ENCODE results near the gene CYP4A22. TPM values are rescaled to one million over a fixed set of nuclear protein-coding genes. Genes with fewer than 3 reads are reported as not detected.

Gene CYP4A22
- total RNA-seq, 2 experiments from 2014 or later, result not detected

GRCh38 chr1:47164552-47164951 lies 27.3 kb downstream of the CYP4A22 start:
- Mint-ChIP-seq H3K27me3 (ENCODE audit: low read depth) (peaks cover 30% of the 10 kb centered on the region), H3K9me3 (no peaks in the 10 kb centered on the region), H3K27ac (no peak overlapping the region), H3K36me3 (ENCODE audit: low read depth) (no peaks in the 10 kb centered on the region), H3K4me3 (no peak overlapping the region), H3K4me1 (ENCODE audit: low read depth) (no peaks in the 10 kb centered on the region)
- CTCF ChIA-PET, result interaction anchor here (1.4 to 1.5 kb wide), 2 partner anchors 10 to 14 kb away, joined by 3 read pairs; no protein-coding TSS in a partner anchor
- intact Hi-C loops (cut with micrococcal nuclease), result no loop called here
- DNase-seq, result no peak

GRCh38 chr1:47172782-47173181 lies 35.5 kb downstream of the CYP4A22 start:
- Mint-ChIP-seq H3K27me3 (ENCODE audit: low read depth) (peaks cover 28% of the 10 kb centered on the region), H3K9me3 (no peaks in the 10 kb centered on the region), H3K36me3 (ENCODE audit: low read depth) (peaks cover 1% of the 10 kb centered on the region), H3K27ac (no peak overlapping the region), H3K4me1 (ENCODE audit: low read depth) (peaks cover 2% of the 10 kb centered on the region), H3K4me3 (no peak overlapping the region)
- intact Hi-C loops (cut with micrococcal nuclease), result no loop called here
- DNase-seq, result no peak
- CTCF ChIA-PET, result interaction anchor here (0.6 kb wide), 1 partner anchor 269 kb away, joined by 3 read pairs; no protein-coding TSS in a partner anchor

GRCh38 chr1:47174656-47175020 lies 37.4 kb downstream of the CYP4A22 start:
- no peak overlapping the region for H3K27ac Mint-ChIP-seq
- H3K27me3 Mint-ChIP-seq (ENCODE audit: low read depth), result peaks cover 33% of the 10 kb centered on the region
- intact Hi-C loops (cut with micrococcal nuclease), result loop anchor here (2.0 to 5.0 kb wide), 2 partner anchors 298 to 553 kb away; no protein-coding TSS in a partner anchor
- DNase-seq, result no peak
- no peaks in the 10 kb centered on the region for H3K9me3 Mint-ChIP-seq
- H3K36me3 Mint-ChIP-seq (ENCODE audit: low read depth), result peaks cover under 1% of the 10 kb centered on the region
- H3K4me3 Mint-ChIP-seq, result no peak overlapping the region
- H3K4me1 Mint-ChIP-seq (ENCODE audit: low read depth), result peaks cover 10% of the 10 kb centered on the region
- CTCF ChIA-PET, result interaction anchor here (0.9 to 1.7 kb wide), 4 partner anchors 8 to 18 kb away, joined by 3 to 4 read pairs (median 4); no protein-coding TSS in a partner anchor

- peaks cover 10% of the 10 kb centered on the region for H3K4me1 Mint-ChIP-seq (ENCODE audit: low read depth)
- H3K9me3 Mint-ChIP-seq, result no peaks in the 10 kb centered on the region
- intact Hi-C loops (cut with micrococcal nuclease), result loop anchor here (2.0 to 5.0 kb wide), 2 partner anchors 299 to 552 kb away; no protein-coding TSS in a partner anchor
- DNase-seq, result peak; percentile 72
- peaks cover 38% of the 10 kb centered on the region for H3K27me3 Mint-ChIP-seq (ENCODE audit: low read depth)
- CTCF ChIA-PET, result interaction anchor here (0.6 to 1.7 kb wide), 11 partner anchors 9 to 1296 kb away, joined by 3 to 4 read pairs (median 3); no protein-coding TSS in a partner anchor
- H3K36me3 Mint-ChIP-seq (ENCODE audit: low read depth), result no peaks in the 10 kb centered on the region
- H3K27ac Mint-ChIP-seq, result no peak overlapping the region
- no peak overlapping the region for H3K4me3 Mint-ChIP-seq
Observed at GRCh38 chr1:47175227-47175934, 38.1 kb downstream of the CYP4A22 start.

- H3K36me3 Mint-ChIP-seq (ENCODE audit: low read depth), result no peaks in the 10 kb centered on the region
Observed at GRCh38 chr1:47178020-47178419, 40.8 kb downstream of the CYP4A22 start.

GRCh38 chr1:47178654-47179016 lies 41.4 kb downstream of the CYP4A22 start:
- H3K27ac Mint-ChIP-seq, result no peak overlapping the region
- CTCF ChIA-PET, result interaction anchor here (0.6 to 3.0 kb wide), 33 partner anchors 9 to 547 kb away, joined by 3 to 21 read pairs (median 4); partner anchors contain the start of genes PDZK1IP1 and TAL1
- H3K4me1 Mint-ChIP-seq (ENCODE audit: low read depth), result peaks cover 10% of the 10 kb centered on the region
- DNase-seq, result no peak
- no peaks in the 10 kb centered on the region for H3K9me3 Mint-ChIP-seq
- peaks cover 39% of the 10 kb centered on the region for H3K27me3 Mint-ChIP-seq (ENCODE audit: low read depth)
- intact Hi-C loops (cut with micrococcal nuclease), result loop anchor here (1.0 to 5.0 kb wide), 5 partner anchors 156 to 549 kb away; no protein-coding TSS in a partner anchor
- peak overlapping the region; percentile 79 for H3K4me3 Mint-ChIP-seq
- H3K36me3 Mint-ChIP-seq (ENCODE audit: low read depth), result no peaks in the 10 kb centered on the region

More at GRCh38 chr1:47178020-47178419, 40.8 kb downstream of the CYP4A22 start:
- Mint-ChIP-seq H3K27ac (no peak overlapping the region), H3K4me3 (no peak overlapping the region), H3K27me3 (ENCODE audit: low read depth) (peaks cover 43% of the 10 kb centered on the region), H3K9me3 (no peaks in the 10 kb centered on the region), H3K4me1 (ENCODE audit: low read depth) (peaks cover 10% of the 10 kb centered on the region)
- CTCF ChIA-PET, result interaction anchor here (0.6 to 3.0 kb wide), 16 partner anchors 10 to 547 kb away, joined by 3 to 21 read pairs (median 4); partner anchors contain the start of gene PDZK1IP1
- no peak for DNase-seq
- intact Hi-C loops (cut with micrococcal nuclease), result loop anchor here (2.0 to 5.0 kb wide), 2 partner anchors 157 to 549 kb away; no protein-coding TSS in a partner anchor

- Mint-ChIP-seq H3K4me3 (peak overlapping the region; percentile 79), H3K27me3 (ENCODE audit: low read depth) (peaks cover 34% of the 10 kb centered on the region), H3K9me3 (no peaks in the 10 kb centered on the region), H3K27ac (no peak overlapping the region), H3K36me3 (ENCODE audit: low read depth) (no peaks in the 10 kb centered on the region), H3K4me1 (ENCODE audit: low read depth) (peaks cover 10% of the 10 kb centered on the region)
- CTCF ChIA-PET, result interaction anchor here (0.6 to 3.0 kb wide), 36 partner anchors 9 to 546 kb away, joined by 3 to 21 read pairs (median 4); partner anchors contain the start of genes PDZK1IP1 and TAL1
- DNase-seq, result peak; percentile 90
- intact Hi-C loops (cut with micrococcal nuclease), result loop anchor here (1.0 to 5.0 kb wide), 5 partner anchors 155 to 548 kb away; no protein-coding TSS in a partner anchor
Observed at GRCh38 chr1:47179017-47179987, 42.1 kb downstream of the CYP4A22 start.

GRCh38 chr1:47179988-47180563 lies 42.8 kb downstream of the CYP4A22 start:
- H3K4me3 Mint-ChIP-seq, result no peak overlapping the region

GRCh38 chr1:47180603-47181094 lies 43.4 kb downstream of the CYP4A22 start:
- peaks cover 8% of the 10 kb centered on the region for H3K4me1 Mint-ChIP-seq (ENCODE audit: low read depth)
- intact Hi-C loops (cut with micrococcal nuclease), result no loop called here
- no peaks in the 10 kb centered on the region for H3K9me3 Mint-ChIP-seq
- CTCF ChIA-PET, result interaction anchor here (0.7 to 2.1 kb wide), 3 partner anchors 12 to 42 kb away, joined by 3 to 6 read pairs (median 3); no protein-coding TSS in a partner anchor
- peaks cover 26% of the 10 kb centered on the region for H3K27me3 Mint-ChIP-seq (ENCODE audit: low read depth)
- H3K4me3 Mint-ChIP-seq, result no peak overlapping the region
- H3K36me3 Mint-ChIP-seq (ENCODE audit: low read depth), result no peaks in the 10 kb centered on the region
- DNase-seq, result no peak
- H3K27ac Mint-ChIP-seq, result no peak overlapping the region

More at GRCh38 chr1:47179988-47180563, 42.8 kb downstream of the CYP4A22 start:
- H3K36me3 Mint-ChIP-seq (ENCODE audit: low read depth), result no peaks in the 10 kb centered on the region
- peaks cover 29% of the 10 kb centered on the region for H3K27me3 Mint-ChIP-seq (ENCODE audit: low read depth)
- DNase-seq, result no peak
- intact Hi-C loops (cut with micrococcal nuclease), result loop anchor here (1.0 to 5.0 kb wide), 5 partner anchors 155 to 547 kb away; no protein-coding TSS in a partner anchor
- no peaks in the 10 kb centered on the region for H3K9me3 Mint-ChIP-seq
- H3K27ac Mint-ChIP-seq, result no peak overlapping the region
- CTCF ChIA-PET, result interaction anchor here (1.0 to 3.0 kb wide), 13 partner anchors 10 to 545 kb away, joined by 3 to 21 read pairs (median 6); partner anchors contain the start of gene PDZK1IP1
- H3K4me1 Mint-ChIP-seq (ENCODE audit: low read depth), result peaks cover 10% of the 10 kb centered on the region

- CTCF ChIA-PET, result interaction anchor here (0.7 kb wide), 2 partner anchors 11 to 12 kb away, joined by 3 read pairs; no protein-coding TSS in a partner anchor
- no peak for DNase-seq
Observed at GRCh38 chr1:47181095-47181954, 44.1 kb downstream of the CYP4A22 start.

More at GRCh38 chr1:47181095-47181954, 44.1 kb downstream of the CYP4A22 start:
- Mint-ChIP-seq H3K27me3 (ENCODE audit: low read depth) (peaks cover 26% of the 10 kb centered on the region), H3K9me3 (no peaks in the 10 kb centered on the region), H3K27ac (no peak overlapping the region), H3K4me1 (ENCODE audit: low read depth) (peaks cover 8% of the 10 kb centered on the region), H3K4me3 (no peak overlapping the region), H3K36me3 (ENCODE audit: low read depth) (no peaks in the 10 kb centered on the region)
- intact Hi-C loops (cut with micrococcal nuclease), result no loop called here

Measured in activated naive CD4-positive, alpha-beta T cell treated with anti-CD3 and anti-CD28 coated beads for 36 hours (primary cell).